ENCODE data around the gene MSH3. TPM values are rescaled to one million over a fixed set of nuclear protein-coding genes. Genes with fewer than 3 reads are reported as not detected.

MSH3 gene
- total and polyA plus RNA-seq, 2 of the 8 experiments (the other 6 are each of a cell fraction or from before 2014, with no cell fraction given) = 3.6 to 22.6 TPM

GRCh38 chr5:80760680-80761079 lies 106.2 kb downstream of the MSH3 start (continued):
- TF ChIP-seq CHD7 (IDR thresholded peaks at IDR 0.05; ENCODE audit: insufficient replicate concordance, low read length) (no peak), JUN (IDR thresholded peaks at IDR 0.05; ENCODE audit: low read depth, low read length) (no peak), KDM1A (IDR thresholded peaks at IDR 0.05; ENCODE audit: borderline replicate concordance, low read length) (no peak), KDM5A (IDR thresholded peaks at IDR 0.05; ENCODE audit: low read length) (no peak), FOSL1 (IDR thresholded peaks at IDR 0.05; ENCODE audit: insufficient read depth, low read depth, low read length) (no peak), CBX5 (IDR thresholded peaks at IDR 0.05; ENCODE audit: low read depth, low read length) (no peak), TAF7 (optimal IDR thresholded peaks at IDR 0.05; ENCODE audit: borderline replicate concordance, low read depth, low read length) (no peak), HDAC6 (IDR thresholded peaks at IDR 0.05; ENCODE audit: low read depth, low read length) (no peak), EP300 (IDR thresholded peaks at IDR 0.05; ENCODE audit: borderline replicate concordance in 1 of 2, low read depth in 2 of 2, low read length in 2 of 2) (no peak), CHD2 (IDR thresholded peaks at IDR 0.05; ENCODE audit: low read length) (no peak), RNF2 (IDR thresholded peaks at IDR 0.05; ENCODE audit: borderline replicate concordance, low read depth, low read length, missing control alignments, poor library complexity, severe bottlenecking) (no peak)

Data from H1 (cell line).